Panc1 (cell line): ENCODE data around the gene DBH.

Experiments used
- POLR2AphosphoS5 ChIP-seq: IDR thresholded peaks from 2 replicates; pipeline ENCODE4 v1.6.1; 2012; ENCODE audit warnings: mild to moderate bottlenecking, low read depth, low read length, moderate library complexity
- SIN3A ChIP-seq: IDR thresholded peaks from 2 replicates; pipeline ENCODE4 v1.6.1; 2012; ENCODE audit warnings: low read depth, mild to moderate bottlenecking, low read length, moderate library complexity, borderline replicate concordance; ENCODE audit not compliant: insufficient read depth
- TF ChIP-seq, protein P1 (sequence below): fragments of 450-650 bp; IDR thresholded peaks from 2 replicates; pipeline ENCODE4 v1.5.1; 2017; ENCODE audit warnings: mild to moderate bottlenecking

DNA sequence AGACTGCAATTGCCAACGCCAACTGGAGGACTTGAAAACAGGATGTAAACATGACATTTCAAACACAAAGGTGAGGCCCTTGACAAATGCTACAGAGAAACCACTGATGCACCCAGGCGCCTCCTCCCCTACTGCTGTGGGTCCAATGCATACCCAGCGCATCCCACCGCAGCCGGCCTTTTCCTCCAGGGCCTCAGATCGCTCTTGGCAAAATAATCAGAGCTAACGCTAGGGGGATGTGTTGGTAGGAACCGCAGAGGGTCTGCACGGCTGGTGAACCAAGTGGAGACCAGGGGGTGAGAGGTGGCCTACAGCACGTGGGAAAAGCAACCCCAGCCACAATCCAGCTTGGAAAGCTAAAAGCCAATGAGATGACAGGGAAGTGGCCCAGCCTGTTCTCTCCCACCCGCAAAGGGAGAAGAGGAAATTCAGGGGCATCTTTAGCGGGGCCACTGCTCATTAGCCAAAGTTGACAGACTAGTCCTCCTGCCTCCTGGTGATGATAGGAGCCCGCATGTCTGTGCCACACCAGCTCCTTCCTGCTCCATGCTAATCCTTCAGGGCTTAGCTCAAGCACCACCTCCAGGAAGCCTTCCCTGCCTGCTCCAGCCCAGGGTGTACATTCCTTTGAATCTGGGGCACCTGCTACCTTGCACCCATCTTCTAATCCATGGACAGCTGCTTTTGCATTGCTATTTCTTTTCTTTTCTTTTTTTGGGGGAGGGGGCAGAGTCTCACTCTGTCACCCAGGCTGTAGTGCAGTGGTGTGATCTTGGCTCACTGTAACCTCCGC, 32.8 kb upstream of the DBH start:
- TF ChIP-seq, protein P1, sequence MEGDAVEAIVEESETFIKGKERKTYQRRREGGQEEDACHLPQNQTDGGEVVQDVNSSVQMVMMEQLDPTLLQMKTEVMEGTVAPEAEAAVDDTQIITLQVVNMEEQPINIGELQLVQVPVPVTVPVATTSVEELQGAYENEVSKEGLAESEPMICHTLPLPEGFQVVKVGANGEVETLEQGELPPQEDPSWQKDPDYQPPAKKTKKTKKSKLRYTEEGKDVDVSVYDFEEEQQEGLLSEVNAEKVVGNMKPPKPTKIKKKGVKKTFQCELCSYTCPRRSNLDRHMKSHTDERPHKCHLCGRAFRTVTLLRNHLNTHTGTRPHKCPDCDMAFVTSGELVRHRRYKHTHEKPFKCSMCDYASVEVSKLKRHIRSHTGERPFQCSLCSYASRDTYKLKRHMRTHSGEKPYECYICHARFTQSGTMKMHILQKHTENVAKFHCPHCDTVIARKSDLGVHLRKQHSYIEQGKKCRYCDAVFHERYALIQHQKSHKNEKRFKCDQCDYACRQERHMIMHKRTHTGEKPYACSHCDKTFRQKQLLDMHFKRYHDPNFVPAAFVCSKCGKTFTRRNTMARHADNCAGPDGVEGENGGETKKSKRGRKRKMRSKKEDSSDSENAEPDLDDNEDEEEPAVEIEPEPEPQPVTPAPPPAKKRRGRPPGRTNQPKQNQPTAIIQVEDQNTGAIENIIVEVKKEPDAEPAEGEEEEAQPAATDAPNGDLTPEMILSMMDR: no peak
- no peak for TF ChIP-seq POLR2AphosphoS5
- no peak for TF ChIP-seq SIN3A
